ENCODE results near the gene CDS2. TPM values are rescaled to one million over a fixed set of nuclear protein-coding genes. Genes with fewer than 3 reads are reported as not detected.

The CDS2 gene
- total and polyA plus RNA-seq, 2 of the 13 experiments (the other 11 are each of a cell fraction or from before 2014, with no cell fraction given) = 81.3 to 153 TPM

DNA sequence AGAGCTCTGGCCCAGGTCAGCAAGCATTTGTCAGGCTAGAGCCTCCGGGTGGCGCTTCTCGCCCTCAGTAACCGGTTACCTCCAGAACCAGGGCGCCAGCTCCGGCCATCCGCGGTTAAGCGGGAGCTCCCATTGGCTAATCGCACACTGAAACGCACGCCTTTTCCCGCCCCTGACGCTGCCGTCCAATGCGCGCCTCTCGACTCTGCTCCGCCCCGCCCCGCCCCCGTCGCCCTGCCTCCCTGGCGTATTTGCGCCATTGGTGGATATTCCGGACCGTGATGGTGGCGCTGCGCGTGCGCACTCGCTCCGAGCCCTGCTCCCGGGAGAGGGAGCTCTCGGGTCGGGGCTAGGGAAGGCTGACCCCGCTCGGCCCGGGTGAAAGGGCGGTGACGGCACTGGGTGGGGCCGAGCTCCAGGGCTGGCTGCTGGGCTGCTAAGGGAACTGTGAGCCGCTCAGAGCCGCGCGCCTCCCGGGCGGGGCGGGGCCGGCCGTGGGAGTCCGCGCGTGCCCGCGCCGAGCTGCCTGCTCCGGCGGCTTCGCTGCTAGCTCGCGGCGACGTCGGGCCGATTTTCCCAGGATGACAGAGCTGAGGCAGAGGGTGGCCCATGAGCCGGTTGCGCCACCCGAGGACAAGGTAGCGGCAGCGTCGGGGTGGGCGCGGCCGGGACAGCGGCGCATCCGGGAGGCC lies at the start of gene CDS2 (continued):
- TF ChIP-seq ZNF761 (CRISPR knock-in tag; conservative IDR thresholded peaks at IDR 0.05) = peak; percentile 44; the same call in 1 of the 2 replicates
- no peak; the same call in 1 of the 2 replicates for TF ChIP-seq PHF20 (CRISPR knock-in tag; IDR thresholded peaks at IDR 0.05)
- TF ChIP-seq HMGA1 (CRISPR knock-in tag; conservative IDR thresholded peaks at IDR 0.05) = no peak
- TF ChIP-seq, protein P1, sequence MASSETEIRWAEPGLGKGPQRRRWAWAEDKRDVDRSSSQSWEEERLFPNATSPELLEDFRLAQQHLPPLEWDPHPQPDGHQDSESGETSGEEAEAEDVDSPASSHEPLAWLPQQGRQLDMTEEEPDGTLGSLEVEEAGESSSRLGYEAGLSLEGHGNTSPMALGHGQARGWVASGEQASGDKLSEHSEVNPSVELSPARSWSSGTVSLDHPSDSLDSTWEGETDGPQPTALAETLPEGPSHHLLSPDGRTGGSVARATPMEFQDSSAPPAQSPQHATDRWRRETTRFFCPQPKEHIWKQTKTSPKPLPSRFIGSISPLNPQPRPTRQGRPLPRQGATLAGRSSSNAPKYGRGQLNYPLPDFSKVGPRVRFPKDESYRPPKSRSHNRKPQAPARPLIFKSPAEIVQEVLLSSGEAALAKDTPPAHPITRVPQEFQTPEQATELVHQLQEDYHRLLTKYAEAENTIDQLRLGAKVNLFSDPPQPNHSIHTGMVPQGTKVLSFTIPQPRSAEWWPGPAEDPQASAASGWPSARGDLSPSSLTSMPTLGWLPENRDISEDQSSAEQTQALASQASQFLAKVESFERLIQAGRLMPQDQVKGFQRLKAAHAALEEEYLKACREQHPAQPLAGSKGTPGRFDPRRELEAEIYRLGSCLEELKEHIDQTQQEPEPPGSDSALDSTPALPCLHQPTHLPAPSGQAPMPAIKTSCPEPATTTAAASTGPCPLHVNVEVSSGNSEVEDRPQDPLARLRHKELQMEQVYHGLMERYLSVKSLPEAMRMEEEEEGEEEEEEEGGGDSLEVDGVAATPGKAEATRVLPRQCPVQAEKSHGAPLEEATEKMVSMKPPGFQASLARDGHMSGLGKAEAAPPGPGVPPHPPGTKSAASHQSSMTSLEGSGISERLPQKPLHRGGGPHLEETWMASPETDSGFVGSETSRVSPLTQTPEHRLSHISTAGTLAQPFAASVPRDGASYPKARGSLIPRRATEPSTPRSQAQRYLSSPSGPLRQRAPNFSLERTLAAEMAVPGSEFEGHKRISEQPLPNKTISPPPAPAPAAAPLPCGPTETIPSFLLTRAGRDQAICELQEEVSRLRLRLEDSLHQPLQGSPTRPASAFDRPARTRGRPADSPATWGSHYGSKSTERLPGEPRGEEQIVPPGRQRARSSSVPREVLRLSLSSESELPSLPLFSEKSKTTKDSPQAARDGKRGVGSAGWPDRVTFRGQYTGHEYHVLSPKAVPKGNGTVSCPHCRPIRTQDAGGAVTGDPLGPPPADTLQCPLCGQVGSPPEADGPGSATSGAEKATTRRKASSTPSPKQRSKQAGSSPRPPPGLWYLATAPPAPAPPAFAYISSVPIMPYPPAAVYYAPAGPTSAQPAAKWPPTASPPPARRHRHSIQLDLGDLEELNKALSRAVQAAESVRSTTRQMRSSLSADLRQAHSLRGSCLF (CRISPR knock-in tag; IDR thresholded peaks at IDR 0.05; ENCODE audit: borderline replicate concordance) = no peak; the same call in 1 of the 2 replicates
- TF ChIP-seq ZNF577 (CRISPR knock-in tag; IDR thresholded peaks at IDR 0.05; ENCODE audit: borderline replicate concordance, low read depth) = no peak
- TF ChIP-seq, protein P2, sequence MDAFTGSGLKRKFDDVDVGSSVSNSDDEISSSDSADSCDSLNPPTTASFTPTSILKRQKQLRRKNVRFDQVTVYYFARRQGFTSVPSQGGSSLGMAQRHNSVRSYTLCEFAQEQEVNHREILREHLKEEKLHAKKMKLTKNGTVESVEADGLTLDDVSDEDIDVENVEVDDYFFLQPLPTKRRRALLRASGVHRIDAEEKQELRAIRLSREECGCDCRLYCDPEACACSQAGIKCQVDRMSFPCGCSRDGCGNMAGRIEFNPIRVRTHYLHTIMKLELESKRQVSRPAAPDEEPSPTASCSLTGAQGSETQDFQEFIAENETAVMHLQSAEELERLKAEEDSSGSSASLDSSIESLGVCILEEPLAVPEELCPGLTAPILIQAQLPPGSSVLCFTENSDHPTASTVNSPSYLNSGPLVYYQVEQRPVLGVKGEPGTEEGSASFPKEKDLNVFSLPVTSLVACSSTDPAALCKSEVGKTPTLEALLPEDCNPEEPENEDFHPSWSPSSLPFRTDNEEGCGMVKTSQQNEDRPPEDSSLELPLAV (CRISPR knock-in tag; conservative IDR thresholded peaks at IDR 0.05; ENCODE audit: low read depth) = no peak; the same call in 1 of the 2 replicates
- TF ChIP-seq SOX13 (IDR thresholded peaks at IDR 0.05) = no peak
- peak in 1 of 2 experiments; percentile 77; a peak in 2 of 4 replicates for TF ChIP-seq SOX13 (CRISPR knock-in tag; conservative IDR thresholded peaks at IDR 0.05 in 1 of 2, IDR thresholded peaks at IDR 0.05 in 1 of 2)
- TF ChIP-seq KDM1A (CRISPR knock-in tag; IDR thresholded peaks at IDR 0.05) = 0 out of 2 replicates have a peak, but pooled peaks have one; percentile 14
- TF ChIP-seq, protein P3, sequence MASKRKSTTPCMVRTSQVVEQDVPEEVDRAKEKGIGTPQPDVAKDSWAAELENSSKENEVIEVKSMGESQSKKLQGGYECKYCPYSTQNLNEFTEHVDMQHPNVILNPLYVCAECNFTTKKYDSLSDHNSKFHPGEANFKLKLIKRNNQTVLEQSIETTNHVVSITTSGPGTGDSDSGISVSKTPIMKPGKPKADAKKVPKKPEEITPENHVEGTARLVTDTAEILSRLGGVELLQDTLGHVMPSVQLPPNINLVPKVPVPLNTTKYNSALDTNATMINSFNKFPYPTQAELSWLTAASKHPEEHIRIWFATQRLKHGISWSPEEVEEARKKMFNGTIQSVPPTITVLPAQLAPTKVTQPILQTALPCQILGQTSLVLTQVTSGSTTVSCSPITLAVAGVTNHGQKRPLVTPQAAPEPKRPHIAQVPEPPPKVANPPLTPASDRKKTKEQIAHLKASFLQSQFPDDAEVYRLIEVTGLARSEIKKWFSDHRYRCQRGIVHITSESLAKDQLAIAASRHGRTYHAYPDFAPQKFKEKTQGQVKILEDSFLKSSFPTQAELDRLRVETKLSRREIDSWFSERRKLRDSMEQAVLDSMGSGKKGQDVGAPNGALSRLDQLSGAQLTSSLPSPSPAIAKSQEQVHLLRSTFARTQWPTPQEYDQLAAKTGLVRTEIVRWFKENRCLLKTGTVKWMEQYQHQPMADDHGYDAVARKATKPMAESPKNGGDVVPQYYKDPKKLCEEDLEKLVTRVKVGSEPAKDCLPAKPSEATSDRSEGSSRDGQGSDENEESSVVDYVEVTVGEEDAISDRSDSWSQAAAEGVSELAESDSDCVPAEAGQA (IDR thresholded peaks at IDR 0.05; ENCODE audit: low read depth) = peak; percentile 47; the same call in 1 of the 2 replicates
- TF ChIP-seq, protein P3 (CRISPR knock-in tag; IDR thresholded peaks at IDR 0.05; ENCODE audit: borderline replicate concordance) = no peak; the same call in 1 of the 2 replicates
- no peak for TF ChIP-seq NKX3-1 (CRISPR knock-in tag; IDR thresholded peaks at IDR 0.05)
- TF ChIP-seq ZNF367 (CRISPR knock-in tag; IDR thresholded peaks at IDR 0.05; ENCODE audit: borderline replicate concordance) = 0 out of 2 replicates have a peak, but pooled peaks have one; percentile 42
- peak; percentile 56; the same call in 1 of the 2 replicates for TF ChIP-seq KLF9 (CRISPR knock-in tag; IDR thresholded peaks at IDR 0.05; ENCODE audit: low read depth)
- TF ChIP-seq U2AF2 (IDR thresholded peaks at IDR 0.05; ENCODE audit: low read depth, low read length) = no peak

Measured in HepG2 (cell line).